Activated T-helper 1 cell treated with Interleukin-2 at 50 U/mL for 16 hours (primary cell): ENCODE measurements around the gene ATCAY.

Source experiments
- DNase-seq: peaks from one replicate; pipeline ENCODE4 v3.0.0-alpha.2; 2020; ENCODE audit warnings: low read depth

Gene ATCAY

GRCh38 chr19:3970313-3970807 lies 89.9 kb downstream of the ATCAY start:
- DNase-seq, result no peak

- peak; percentile 85 for DNase-seq
Observed at GRCh38 chr19:3970808-3971598, 90.5 kb downstream of the ATCAY start, which contains the start of gene DAPK3. Gene DAPK3, minus strand, starts transcription at chr19:3971099. Its CDS starts 1,364 bp downstream, at chr19:3969735.

- DNase-seq, result no peak
Observed at GRCh38 chr19:3975144-3975543, 94.7 kb downstream of the ATCAY start.

GRCh38 chr19:3975637-3976087 lies 95.2 kb downstream of the ATCAY start:
- no peak for DNase-seq

GRCh38 chr19:3976495-3977241 lies 96.2 kb downstream of the ATCAY start:
- no peak for DNase-seq
